Astrocyte of the spinal cord (primary cell): Measurements from ENCODE around the gene TLE6.

ENCODE experiments used
- DNase-seq: peaks from one replicate; pipeline ENCODE4 v3.0.0; 2011; ENCODE audit warnings: low read depth, low spot score
- H3K4me3 ChIP-seq: 2 replicates; pipeline ENCODE4 v1.5.1; 2011; ENCODE audit warnings: low read depth, mild to moderate bottlenecking, low read length, moderate library complexity
- CTCF ChIP-seq: IDR thresholded peaks from 2 replicates; pipeline ENCODE4 v1.5.1; 2012; ENCODE audit warnings: low read depth, mild to moderate bottlenecking, low read length, inconsistent platforms
- in situ Hi-C: cut with HindIII; loops from 2 replicates; pipeline ENCODE4 v1.10.0; 2017; ENCODE audit warnings: low sequenced_read_pairs

The TLE6 gene

GRCh38 chr19:3024870-3025548 lies 47.6 kb downstream of the TLE6 start:
- no peak for TF ChIP-seq CTCF
- no peak overlapping the region for H3K4me3 ChIP-seq
- in situ Hi-C loops: no loop called here
- DNase-seq: no peak

- DNase-seq: no peak
- no peak for TF ChIP-seq CTCF
- in situ Hi-C loops: no loop called here
- no peak overlapping the region for H3K4me3 ChIP-seq
These were observed 48.2 kb downstream of the TLE6 start for GRCh38 chr19:3025549-3025886.

- in situ Hi-C loops: no loop called here
- no peak for DNase-seq
- no peak for TF ChIP-seq CTCF
These were observed 49.4 kb downstream of the TLE6 start for GRCh38 chr19:3026768-3027167.

GRCh38 chr19:3027292-3027691 lies 49.9 kb downstream of the TLE6 start:
- DNase-seq: no peak
- in situ Hi-C loops: no loop called here
- H3K4me3 ChIP-seq: no peak overlapping the region
- TF ChIP-seq CTCF: no peak

More at GRCh38 chr19:3026768-3027167, 49.4 kb downstream of the TLE6 start:
- no peak overlapping the region for H3K4me3 ChIP-seq

GRCh38 chr19:3027981-3028304 lies 50.6 kb downstream of the TLE6 start:
- no peak for TF ChIP-seq CTCF
- DNase-seq: no peak
- H3K4me3 ChIP-seq: no peak overlapping the region
- in situ Hi-C loops: no loop called here

- in situ Hi-C loops: no loop called here
- DNase-seq: no peak
- TF ChIP-seq CTCF: no peak
- peak overlapping the region; percentile 36 for H3K4me3 ChIP-seq
These were observed 51.1 kb downstream of the TLE6 start for GRCh38 chr19:3028305-3029064.
